A549 treated with AZD9567 at 1 μM for 4 hours (cell line): Measurements from ENCODE around the gene FANK1. TPM values are rescaled to one million over a fixed set of nuclear protein-coding genes. Genes with fewer than 3 reads are reported as not detected.

ENCODE experiments used
- total RNA-seq: library from RNA; stranded (reverse); fragments of 200-300 nt; extraction: Qiagen RNA extraction; gene quantifications from 5 replicates; pipeline ENCODE4 v1.2.3, GENCODE V29; 2022; ENCODE audit not compliant: insufficient read depth

Gene FANK1
- 2.2 to 3.3 TPM (median 2.9 TPM) in 5 replicates for total RNA-seq

GRCh38 chr10:125896088-125896934, at the start of gene FANK1:
Gene FANK1, plus strand, starts transcription at chr10:125896564. Its CDS starts 79 bp downstream, at chr10:125896643.

GRCh38 chr10:125881192-125881591, 15.2 kb upstream of the FANK1 start, which contains the start of gene DHX32:
Gene DHX32, minus strand, starts transcription at chr10:125881292. Its CDS starts 468 bp downstream, at chr10:125880824.

Other genes with a start within 250 kb of the FANK1 start
- gene TEX36, start 213.4 kb upstream of the FANK1 start, total RNA-seq, result not detected in 5 replicates
- gene EDRF1, start 176.9 kb upstream of the FANK1 start, total RNA-seq, result 16.9 to 18.5 TPM (median 17.7 TPM) in 5 replicates
- gene MMP21, start 120.7 kb upstream of the FANK1 start, total RNA-seq, result 0.03 TPM in 1 of 5 replicates, not detected in the others
- 48.3 to 62.3 TPM (median 60.2 TPM) in 5 replicates for gene UROS, start 73.3 kb upstream of the FANK1 start, total RNA-seq
- gene BCCIP, start 73.0 kb upstream of the FANK1 start, total RNA-seq, result 97.6 to 119 TPM (median 103 TPM) in 5 replicates
- gene DHX32, start 15.3 kb upstream of the FANK1 start, total RNA-seq, result 29.5 to 51.8 TPM (median 36.0 TPM) in 5 replicates